Measurements from ENCODE around the gene HEPACAM2.

The HEPACAM2 gene

DNA sequence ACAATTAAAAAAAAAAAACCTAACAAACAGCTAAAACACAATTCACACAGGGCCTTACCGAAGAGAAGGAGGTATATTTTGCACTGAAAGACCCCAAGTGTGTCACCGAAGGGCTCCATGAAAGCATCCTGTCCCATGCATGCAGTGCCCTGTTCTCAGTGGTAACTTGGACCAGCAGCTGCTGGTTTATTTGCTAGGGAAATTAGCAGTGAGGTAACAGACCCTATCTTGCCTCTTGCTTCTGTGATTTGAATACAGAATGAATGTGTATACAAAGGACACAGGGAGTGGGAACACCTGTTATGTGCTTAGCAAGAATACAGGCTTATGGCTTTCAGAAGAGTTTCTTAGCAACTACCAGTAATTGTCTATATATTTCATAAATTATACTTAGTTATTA lies at the start of gene HEPACAM2:
TSS of gene HEPACAM2 (minus strand) at position 160 of the 400 bp plus-strand sequence.
- no peak for FAIRE-seq
- no peak for TF ChIP-seq POLR2A (IDR thresholded peaks at IDR 0.05; ENCODE audit: low read depth, low read length)
- DNase-seq (ENCODE audit: insufficient read length, low spot score), result no peak

DNA sequence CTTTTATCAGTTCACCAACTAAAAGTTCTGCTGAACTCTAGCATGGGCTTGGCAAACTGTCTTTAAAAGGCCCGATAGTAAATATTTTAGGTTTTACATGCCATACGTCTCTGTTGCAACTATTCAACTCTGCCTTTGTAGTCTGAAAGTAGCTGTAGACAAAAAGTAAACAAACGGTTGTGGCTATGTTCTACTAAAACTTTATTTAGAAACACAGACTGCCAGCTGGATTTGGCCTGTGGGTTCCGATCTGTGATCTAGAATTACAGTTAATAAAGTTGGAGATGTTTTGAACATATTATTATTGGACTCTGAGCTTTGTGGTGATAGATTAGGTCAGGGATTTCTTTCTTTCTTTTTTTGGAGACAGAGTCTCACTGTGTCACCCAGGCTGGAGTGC lies 39.0 kb upstream of the HEPACAM2 start:
- no peak for TF ChIP-seq POLR2A (IDR thresholded peaks at IDR 0.05; ENCODE audit: low read depth, low read length)
- FAIRE-seq (no peak), DNase-seq (ENCODE audit: insufficient read length, low spot score) (no peak)

DNA sequence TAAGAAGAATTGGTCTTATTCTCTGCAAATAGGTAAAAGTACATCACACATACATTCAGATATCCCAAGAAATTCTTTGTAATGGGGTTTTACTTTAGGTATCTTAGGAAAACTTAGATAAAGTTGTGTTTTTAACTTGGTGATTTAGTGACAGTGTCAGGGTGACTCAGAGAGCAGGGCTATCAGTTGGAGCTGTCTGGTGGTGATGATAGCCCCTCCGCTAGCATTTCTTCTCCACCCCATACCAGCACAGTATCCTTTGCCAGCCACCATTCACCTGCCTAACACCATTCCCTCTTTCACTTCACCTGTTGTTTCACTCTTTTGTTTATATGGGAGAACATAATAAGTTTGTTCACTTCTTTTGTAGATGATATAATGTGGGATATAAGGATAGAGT lies 36.3 kb upstream of the HEPACAM2 start:
- no peak for FAIRE-seq

DNA sequence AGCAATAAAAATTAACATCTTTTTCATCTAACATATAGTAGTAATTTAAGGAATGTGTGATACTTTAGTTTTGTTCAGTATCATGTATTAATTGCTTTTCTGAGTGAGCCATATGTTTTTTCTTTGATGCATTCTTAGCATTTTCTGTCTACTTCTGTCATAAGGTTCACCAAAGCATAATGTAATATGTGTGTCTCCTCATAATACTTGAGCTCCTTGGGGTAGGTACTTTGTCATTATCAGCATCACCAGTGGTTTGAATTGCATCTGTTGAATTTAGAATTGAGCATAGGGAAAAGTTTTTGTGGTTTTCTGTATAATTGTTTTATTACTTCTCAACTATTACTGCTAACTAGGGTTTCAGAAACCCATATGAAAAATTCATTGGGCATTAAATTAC lies 32.4 kb upstream of the HEPACAM2 start:
- no peak for TF ChIP-seq POLR2A (IDR thresholded peaks at IDR 0.05; ENCODE audit: low read depth, low read length)
- FAIRE-seq (no peak), DNase-seq (ENCODE audit: insufficient read length, low spot score) (no peak)

More for the DNA sequence above, 36.3 kb upstream of the HEPACAM2 start:
- DNase-seq (ENCODE audit: insufficient read length, low spot score), result no peak
- TF ChIP-seq POLR2A (IDR thresholded peaks at IDR 0.05; ENCODE audit: low read depth, low read length), result no peak

DNA sequence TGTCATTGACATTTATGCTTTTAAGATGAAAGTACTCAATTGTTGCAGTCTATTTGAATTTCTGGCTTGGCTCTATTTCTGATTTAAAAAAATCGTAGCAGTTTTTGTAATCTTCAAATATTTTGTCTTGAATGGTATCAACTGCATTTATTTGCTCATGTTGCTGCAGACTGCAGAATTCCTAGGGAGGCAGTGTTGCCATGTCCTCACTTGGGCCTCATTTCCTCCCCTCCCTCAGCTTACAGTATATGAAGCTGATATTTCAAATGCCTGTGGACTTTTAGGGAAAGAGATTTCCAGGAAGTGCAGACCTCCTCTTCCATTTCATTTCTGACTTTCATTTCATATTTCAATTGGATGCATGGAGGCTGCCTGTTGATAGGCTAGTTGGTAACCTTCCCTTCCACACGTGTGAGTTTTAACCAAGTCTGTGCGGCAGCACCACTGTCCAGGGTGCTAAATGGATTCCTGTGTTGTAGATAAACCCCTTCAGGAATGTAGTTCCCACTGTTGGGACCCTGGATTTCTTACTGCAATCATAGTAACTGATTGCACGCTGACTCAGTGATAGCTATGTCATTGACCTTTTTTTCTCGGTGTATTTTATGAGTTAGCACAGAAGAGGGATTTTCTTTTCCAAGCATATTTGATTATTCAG lies 23.4 kb upstream of the HEPACAM2 start:
- no peak for FAIRE-seq
- no peak for DNase-seq (ENCODE audit: insufficient read length, low spot score)
- TF ChIP-seq POLR2A (IDR thresholded peaks at IDR 0.05; ENCODE audit: low read depth, low read length), result no peak

DNA sequence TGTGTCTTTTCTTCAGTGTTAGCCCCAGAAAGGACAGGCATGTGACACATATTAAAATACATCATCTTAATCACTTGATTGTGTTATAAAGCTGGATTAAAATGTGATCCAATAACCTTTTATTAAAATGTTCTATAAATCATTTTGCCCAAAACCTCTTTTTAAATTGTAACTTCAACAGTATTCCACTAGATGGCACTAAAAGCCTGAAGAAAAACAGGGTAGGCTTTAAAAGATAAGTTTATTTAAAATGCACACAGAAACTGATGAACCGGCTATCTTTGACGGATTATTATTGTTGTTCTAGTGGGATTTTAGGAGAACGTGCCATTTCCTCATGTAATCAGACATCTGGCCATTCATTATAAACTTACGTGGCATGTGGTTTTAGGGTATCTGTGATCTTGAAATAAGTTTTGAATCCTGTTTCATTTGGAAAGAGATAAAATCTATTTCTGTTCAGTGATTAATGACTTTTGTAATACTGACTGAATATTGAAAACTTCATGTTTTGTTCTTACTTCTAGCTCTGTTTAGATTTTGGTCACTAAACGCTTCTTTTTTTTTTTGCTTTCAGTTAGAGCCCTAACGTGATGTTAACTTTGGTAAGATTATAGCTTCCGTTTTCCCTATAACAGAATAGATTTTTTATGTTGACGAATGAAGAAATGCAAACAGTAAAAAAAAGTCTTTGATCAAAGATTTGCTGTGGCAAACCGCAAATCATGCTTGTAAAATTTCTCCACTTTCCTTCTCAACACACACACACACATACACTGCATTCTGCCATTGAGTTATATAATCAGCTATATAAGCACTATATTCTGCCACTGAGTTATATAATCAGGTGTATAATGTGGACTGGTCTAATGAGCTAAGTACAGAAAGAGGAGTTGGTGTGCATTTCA lies 19.5 kb upstream of the HEPACAM2 start:
- no peak for TF ChIP-seq POLR2A (IDR thresholded peaks at IDR 0.05; ENCODE audit: low read depth, low read length)
- peak; percentile 61 for FAIRE-seq
- DNase-seq (ENCODE audit: insufficient read length, low spot score), result no peak

DNA sequence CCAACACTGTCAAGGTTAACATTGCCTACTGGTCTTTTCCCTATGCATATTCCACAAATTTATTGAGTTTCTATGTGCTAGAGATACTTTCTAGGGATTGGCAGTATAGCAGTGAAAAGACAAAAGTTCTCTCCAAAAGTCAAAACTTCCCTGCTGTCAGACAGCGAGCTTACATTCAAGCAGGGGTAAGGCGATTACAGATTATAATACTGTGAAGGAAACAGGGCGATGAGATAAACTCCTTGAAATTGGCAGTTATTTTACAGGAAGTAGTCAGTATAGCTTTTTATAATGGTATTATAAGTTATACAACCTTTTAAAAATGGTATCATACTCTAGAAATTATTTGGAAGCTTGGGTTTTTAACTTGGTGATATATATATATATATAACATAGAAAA lies 15.8 kb upstream of the HEPACAM2 start:
- FAIRE-seq, result no peak
- no peak for TF ChIP-seq POLR2A (IDR thresholded peaks at IDR 0.05; ENCODE audit: low read depth, low read length)

DNA sequence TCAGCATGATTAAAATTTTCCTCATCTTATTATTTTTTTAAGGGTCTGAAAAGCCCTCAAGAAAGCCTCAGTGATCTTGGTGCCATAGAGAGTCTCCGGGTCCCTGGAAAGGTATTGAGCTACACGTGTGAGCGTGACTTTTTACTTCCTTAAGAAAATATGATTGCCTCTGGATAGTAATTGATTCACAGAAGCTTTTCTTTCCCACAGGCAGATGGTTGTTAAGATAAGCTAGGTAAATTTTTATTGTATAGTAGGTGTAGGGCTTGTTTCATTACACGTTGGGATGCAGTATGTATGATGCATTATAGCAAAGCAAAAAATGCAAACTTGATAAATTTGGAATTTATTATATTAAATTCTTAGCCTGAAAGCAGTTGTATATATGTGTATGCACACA lies 13.6 kb upstream of the HEPACAM2 start:
- DNase-seq (ENCODE audit: insufficient read length, low spot score) (no peak), FAIRE-seq (no peak)

More for the DNA sequence above, 15.8 kb upstream of the HEPACAM2 start:
- no peak for DNase-seq (ENCODE audit: insufficient read length, low spot score)

DNA sequence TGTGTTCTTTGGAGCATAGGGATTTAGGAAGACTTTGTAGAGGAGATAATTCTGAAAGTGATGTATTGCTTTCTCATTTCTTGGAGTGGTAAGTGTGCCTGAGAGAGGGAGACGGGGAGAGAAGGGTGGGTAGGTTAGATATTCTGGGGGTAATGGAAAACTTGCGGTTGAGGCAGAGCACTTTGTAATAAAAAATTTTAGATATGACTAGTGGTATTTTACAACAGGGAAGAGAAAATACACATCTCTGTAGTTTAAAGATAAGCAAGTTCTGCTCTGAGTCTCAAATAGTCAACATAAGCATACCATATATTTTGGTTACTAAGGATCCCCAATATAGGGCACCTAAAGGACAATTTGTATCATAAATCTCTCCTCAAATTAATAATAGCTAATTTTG lies 12.5 kb upstream of the HEPACAM2 start:
- TF ChIP-seq POLR2A (IDR thresholded peaks at IDR 0.05; ENCODE audit: low read depth, low read length), result no peak
- FAIRE-seq, result no peak

More for the DNA sequence above, 13.6 kb upstream of the HEPACAM2 start:
- no peak for TF ChIP-seq POLR2A (IDR thresholded peaks at IDR 0.05; ENCODE audit: low read depth, low read length)

DNA sequence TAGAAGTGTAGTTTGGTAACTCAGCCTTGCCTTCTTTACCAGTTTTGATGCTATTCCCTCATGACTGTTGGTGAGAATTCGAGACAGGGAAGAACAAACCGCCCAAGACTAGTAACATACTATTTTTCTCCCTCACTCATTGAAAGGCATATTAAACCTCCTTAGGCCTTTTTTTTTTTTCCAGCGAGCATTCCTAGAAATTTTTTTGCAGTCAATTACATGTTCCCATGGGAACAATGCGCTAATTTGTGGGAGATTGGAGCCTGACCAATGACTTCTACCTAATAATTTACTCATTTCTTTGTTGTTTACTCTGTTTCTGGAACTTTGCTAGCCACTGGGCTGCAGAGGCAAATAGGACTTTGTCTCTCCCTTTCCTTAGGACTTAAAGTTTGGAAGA lies 11.9 kb upstream of the HEPACAM2 start:
- FAIRE-seq, result no peak

More for the DNA sequence above, 12.5 kb upstream of the HEPACAM2 start:
- no peak for DNase-seq (ENCODE audit: insufficient read length, low spot score)

DNA sequence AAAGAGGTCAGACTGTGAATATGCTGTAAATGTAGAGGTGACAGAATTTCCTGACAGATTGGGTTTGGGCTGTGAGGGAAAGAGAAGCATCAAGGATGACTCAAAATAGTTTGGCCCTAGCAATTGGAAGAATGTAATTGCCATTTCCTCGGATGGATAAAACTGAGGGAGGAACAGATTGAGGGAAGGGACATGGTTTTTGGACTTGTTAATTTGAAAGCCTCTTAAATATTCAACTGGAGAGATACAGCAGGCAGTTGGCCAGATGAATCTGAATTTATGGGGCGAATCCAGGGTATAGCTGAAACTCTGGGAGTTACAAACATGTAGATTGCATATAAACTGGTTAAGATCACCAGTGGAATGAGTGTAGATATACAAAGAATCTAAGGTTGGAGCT lies 9.3 kb upstream of the HEPACAM2 start:
- TF ChIP-seq POLR2A (IDR thresholded peaks at IDR 0.05; ENCODE audit: low read depth, low read length), result no peak
- FAIRE-seq (no peak), DNase-seq (ENCODE audit: insufficient read length, low spot score) (no peak)

More for the DNA sequence above, 11.9 kb upstream of the HEPACAM2 start:
- no peak for TF ChIP-seq POLR2A (IDR thresholded peaks at IDR 0.05; ENCODE audit: low read depth, low read length)
- no peak for DNase-seq (ENCODE audit: insufficient read length, low spot score)

DNA sequence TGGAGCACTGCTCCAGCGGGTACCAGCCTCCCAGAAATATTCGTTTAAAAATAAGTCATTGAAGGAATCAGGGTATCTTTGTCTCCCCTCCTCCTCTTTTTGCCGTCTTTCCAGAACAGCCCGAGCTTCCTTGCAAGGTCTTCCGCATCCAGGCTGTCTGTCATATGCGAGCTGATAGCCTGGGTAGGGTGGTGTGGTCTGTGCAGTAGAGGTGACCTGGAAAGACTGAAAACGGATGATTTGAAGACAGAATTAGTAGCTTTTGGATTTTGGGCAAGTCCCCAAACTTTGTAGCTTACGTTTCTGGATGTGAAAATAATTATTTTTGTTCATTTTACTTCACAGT lies 6.4 kb upstream of the HEPACAM2 start:
- DNase-seq (ENCODE audit: insufficient read length, low spot score) (no peak), FAIRE-seq (no peak)

DNA sequence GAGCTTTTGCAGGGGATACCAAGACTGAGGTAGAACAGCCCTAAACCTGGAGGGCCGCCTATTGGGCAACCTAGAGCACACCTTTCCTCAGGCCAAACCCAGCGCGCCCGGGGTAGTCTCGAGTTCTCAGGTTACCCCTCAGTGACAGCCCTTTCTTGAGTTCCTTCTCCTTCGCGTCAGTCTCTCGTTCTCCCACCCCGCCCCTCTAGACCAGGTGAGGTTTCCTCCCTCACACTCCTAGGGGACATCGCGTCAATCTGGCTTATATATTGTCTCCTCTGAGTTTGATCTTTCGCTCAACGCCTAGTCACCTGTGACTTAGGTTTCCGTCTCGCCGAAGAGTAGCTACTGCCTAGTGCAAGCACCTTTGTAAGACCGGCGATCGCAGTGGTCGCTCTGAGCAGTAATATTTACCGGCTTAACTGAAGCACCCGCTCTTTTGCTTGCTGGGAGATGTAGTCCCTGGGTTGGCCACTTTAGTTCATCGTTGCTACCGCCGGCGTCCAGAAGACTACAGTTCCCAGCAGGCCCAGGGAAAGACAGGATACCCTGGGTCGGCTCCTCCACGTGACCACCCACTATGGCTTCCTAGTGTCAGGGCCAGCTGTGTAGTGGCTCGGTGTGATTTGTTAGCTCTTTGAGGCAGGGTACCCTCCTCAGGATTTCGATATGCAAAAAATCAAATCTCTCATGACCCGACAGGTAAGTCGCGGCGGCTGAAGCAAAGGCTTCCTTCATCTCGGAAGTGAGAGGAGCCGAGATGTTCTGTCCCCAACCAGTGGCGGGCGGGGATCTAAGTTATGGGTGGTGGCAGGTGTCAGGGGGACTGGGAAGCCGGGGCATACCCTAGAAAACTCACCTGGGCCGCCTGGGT lies 5.8 kb upstream of the HEPACAM2 start, which contains the start of gene VPS50:
TSS of gene VPS50 (plus strand) at position 568 of the 874 bp plus-strand sequence. CDS start at position 670, 102 bp downstream.
- peak; percentile 82 for DNase-seq (ENCODE audit: insufficient read length, low spot score)
- TF ChIP-seq POLR2A (IDR thresholded peaks at IDR 0.05; ENCODE audit: low read depth, low read length), result peak; percentile 68; the same call in 1 of the 2 replicates
- FAIRE-seq, result peak; percentile 97

More for the DNA sequence above, 6.4 kb upstream of the HEPACAM2 start:
- TF ChIP-seq POLR2A (IDR thresholded peaks at IDR 0.05; ENCODE audit: low read depth, low read length), result no peak

DNA sequence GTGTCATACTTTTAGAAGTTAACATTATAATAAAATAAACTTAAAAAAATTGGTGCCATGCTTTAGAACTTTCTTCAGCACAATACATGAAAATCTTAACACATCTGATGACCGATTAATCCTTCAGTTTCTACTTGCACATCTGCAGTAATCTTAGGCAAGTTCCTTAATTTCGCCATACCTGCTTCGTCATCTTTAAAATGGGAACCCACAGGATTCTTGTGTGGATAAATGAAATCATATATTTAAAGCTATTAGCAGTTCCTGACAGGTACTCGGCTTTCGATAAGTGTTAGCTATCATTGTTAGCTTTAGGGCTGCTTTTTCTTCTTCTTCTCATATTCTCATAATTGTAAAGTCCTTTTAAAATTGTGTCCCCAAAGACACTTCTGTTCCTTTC lies 5.0 kb upstream of the HEPACAM2 start:
- FAIRE-seq (no peak), DNase-seq (ENCODE audit: insufficient read length, low spot score) (no peak)
- TF ChIP-seq POLR2A (IDR thresholded peaks at IDR 0.05; ENCODE audit: low read depth, low read length), result no peak

All from H54 (cell line).